DOHH2 (cell line): ENCODE measurements around the gene PDE7B.

Source experiments
- CTCF ChIP-seq: fragments of 200-600 bp; sonication (generic); IDR thresholded peaks from one replicate; pipeline ENCODE4 v1.5.1; 2014; ENCODE audit warnings: antibody characterized with exemption, mild to moderate bottlenecking, low read depth, low read length; ENCODE audit not compliant: poor library complexity, severe bottlenecking
- EZH2phosphoT487 ChIP-seq: fragments of 200-600 bp; sonication (generic); IDR thresholded peaks from 2 replicates; pipeline ENCODE4 v1.6.1; 2017; ENCODE audit warnings: borderline replicate concordance, mild to moderate bottlenecking, antibody characterized with exemption, low read length, moderate library complexity, mixed read lengths

GRCh38 chr6:135932651-135933050, 81.2 kb downstream of the PDE7B start:
- no peak for TF ChIP-seq EZH2phosphoT487
- no peak for TF ChIP-seq CTCF
